Right lobe of liver (tissue), 6 donors: Measurements from ENCODE around the gene CACNA2D3. TPM values are rescaled to one million over a fixed set of nuclear protein-coding genes. Genes with fewer than 3 reads are reported as not detected.

Experiments
- ATAC-seq, 4 donors: fragments of 200-7000 bp; cut with Tn5 transposase; one replicate each; pipeline ENCODE4 v1.9.1; 2020; ENCODE audit warnings: mild to moderate bottlenecking in 4 of 4, moderate library complexity in 4 of 4
- DNase-seq, 3 donors: peaks; one replicate each; pipeline ENCODE4 v3.0.0-alpha.2; 2020
- H3K27ac ChIP-seq, 3 donors: fragments of 200-600 bp; one replicate each; pipeline ENCODE4 v1.8.0; 2022
- H3K27me3 ChIP-seq, 2 donors: fragments of 200-600 bp; one replicate each; pipeline ENCODE4 v1.8.0; 2022
- H3K36me3 ChIP-seq, 4 donors: fragments of 200-600 bp; sonication (generic) in 1 of 4; one replicate each; pipeline versions ENCODE4 v1.5.1 to v1.8.0; 2017 to 2022; ENCODE audit warnings: control low read depth in 1 of 4
- H3K4me1 ChIP-seq, 4 donors: fragments of 200-600 bp; sonication (generic) in 1 of 4; one replicate each; pipeline versions ENCODE4 v1.5.1 to v1.8.0; 2017 to 2022; ENCODE audit warnings: control low read depth in 1 of 4
- H3K4me3 ChIP-seq, 3 donors: fragments of 200-600 bp; one replicate each; pipeline ENCODE4 v1.8.0; 2022
- H3K9me3 ChIP-seq, 4 donors: fragments of 200-600 bp; sonication (generic) in 1 of 4; one replicate each; pipeline versions ENCODE4 v1.5.1 to v1.8.0; 2017 to 2022; ENCODE audit warnings: control low read depth in 1 of 4
- POLR2A ChIP-seq: fragments of 450-650 bp; IDR thresholded peaks from one replicate; pipeline ENCODE4 v1.6.1; 2017; ENCODE audit warnings: antibody characterized with exemption, mild to moderate bottlenecking
- WGBS: methylation state at CpG from one replicate; pipeline ENCODE4 v1.1.6; 2018; ENCODE audit warnings: low coverage, low lambda C conversion rate; ENCODE audit not compliant: insufficient coverage; ENCODE audit errors: missing lambda C conversion rate; 5-methylcytosine and 5-hydroxymethylcytosine counted together
- intact Hi-C, 2 donors: fragments of 100-400 bp; cut with DNase I; formaldehyde crosslinking; loops; one replicate each; pipeline versions ENCODE4 v1.11.2 to v1.14.1; 2022
- total RNA-seq, 6 experiments: library from RNA; depleted of rRNA in 2 of 6; stranded (reverse); fragments of >200 nt in 2 of 6; fragmentation: NEBNext Ultra II Directional in 3 of 6; extraction: Animal tissue kit (Norgen Biotek cat#: 25700) in 3 of 6; gene quantifications; one replicate each; pipeline versions ENCODE4 v1.1.0 to v1.2.4, GENCODE V29; 2016 to 2023
- TF ChIP-seq, protein P1 (sequence below), 4 donors: fragments of 200-600 bp in 3 of 4; fragments of 450-650 bp in 1 of 4; IDR thresholded peaks; one replicate each; pipeline versions ENCODE4 v1.5.1 to v1.8.0; 2016 to 2022; ENCODE audit warnings: antibody characterized with exemption in 4 of 4, mild to moderate bottlenecking in 2 of 4
- donor health status: DM: no; HTN: yes; CAD: no.
- donor health status: DM: no; HTN: no; CAD: no.
- donor health status: DM: no; HTN: no; CAD: no.
- donor health status: DM: no; HTN: yes; CAD: no.
- donor health status: DM: no; HTN: yes; CAD: no.

The CACNA2D3 gene
- total RNA-seq, 6 experiments from 2014 or later = 0.28 to 0.87 TPM; not detected in 4

GRCh38 chr3:54337846-54338245 is 215.5 kb downstream of the CACNA2D3 start:
- no peak for TF ChIP-seq POLR2A
- TF ChIP-seq, protein P1, sequence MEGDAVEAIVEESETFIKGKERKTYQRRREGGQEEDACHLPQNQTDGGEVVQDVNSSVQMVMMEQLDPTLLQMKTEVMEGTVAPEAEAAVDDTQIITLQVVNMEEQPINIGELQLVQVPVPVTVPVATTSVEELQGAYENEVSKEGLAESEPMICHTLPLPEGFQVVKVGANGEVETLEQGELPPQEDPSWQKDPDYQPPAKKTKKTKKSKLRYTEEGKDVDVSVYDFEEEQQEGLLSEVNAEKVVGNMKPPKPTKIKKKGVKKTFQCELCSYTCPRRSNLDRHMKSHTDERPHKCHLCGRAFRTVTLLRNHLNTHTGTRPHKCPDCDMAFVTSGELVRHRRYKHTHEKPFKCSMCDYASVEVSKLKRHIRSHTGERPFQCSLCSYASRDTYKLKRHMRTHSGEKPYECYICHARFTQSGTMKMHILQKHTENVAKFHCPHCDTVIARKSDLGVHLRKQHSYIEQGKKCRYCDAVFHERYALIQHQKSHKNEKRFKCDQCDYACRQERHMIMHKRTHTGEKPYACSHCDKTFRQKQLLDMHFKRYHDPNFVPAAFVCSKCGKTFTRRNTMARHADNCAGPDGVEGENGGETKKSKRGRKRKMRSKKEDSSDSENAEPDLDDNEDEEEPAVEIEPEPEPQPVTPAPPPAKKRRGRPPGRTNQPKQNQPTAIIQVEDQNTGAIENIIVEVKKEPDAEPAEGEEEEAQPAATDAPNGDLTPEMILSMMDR (IDR thresholded peaks at IDR 0.05) = no peak
- H3K27me3 ChIP-seq = no peaks in the 10 kb centered on the region
- no peaks in the 10 kb centered on the region for H3K9me3 ChIP-seq
- DNase-seq (no peak), ATAC-seq (no peak)
- intact Hi-C loops = no loop called here
- H3K4me1 ChIP-seq = no peaks in the 10 kb centered on the region
- 93% methylated on average over 3 of the region's 6 CpGs for WGBS
- H3K36me3 ChIP-seq = no peaks in the 10 kb centered on the region
- no peak overlapping the region for H3K27ac ChIP-seq
- H3K4me3 ChIP-seq = no peak overlapping the region

DNA sequence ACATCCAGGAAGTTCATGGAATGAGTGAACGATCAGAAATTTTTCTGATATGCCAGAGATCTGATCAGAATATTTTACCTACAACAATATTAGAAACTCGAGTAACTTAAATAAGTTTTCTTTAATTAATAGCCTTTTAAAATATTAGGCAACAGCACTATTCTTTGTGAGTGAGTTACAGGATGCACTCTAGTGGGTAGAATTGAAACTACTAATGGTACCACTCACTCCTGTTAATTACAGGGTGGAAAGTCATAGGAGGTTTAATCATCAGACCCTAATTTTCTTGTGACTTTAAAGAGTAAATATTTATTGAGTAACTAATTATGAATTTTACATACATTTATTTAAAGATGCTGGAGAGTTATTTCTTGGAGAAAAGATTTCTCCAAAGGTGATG is 217.3 kb downstream of the CACNA2D3 start:
- intact Hi-C loops = no loop called here
- H3K9me3 ChIP-seq = no peaks in the 10 kb centered on the region
- H3K27me3 ChIP-seq = no peaks in the 10 kb centered on the region
- ATAC-seq = peak in 1 of 4 donors; percentile 38
- H3K36me3 ChIP-seq = no peaks in the 10 kb centered on the region
- no peak overlapping the region for H3K27ac ChIP-seq
- TF ChIP-seq POLR2A = no peak
- TF ChIP-seq, protein P1 (IDR thresholded peaks at IDR 0.05) = peak; percentile 24 to 35 (median 30)
- no peak overlapping the region for H3K4me3 ChIP-seq
- no peak for DNase-seq
- WGBS = 11% methylated on average over 2 of the region's 2 CpGs
- H3K4me1 ChIP-seq = no peaks in the 10 kb centered on the region

DNA sequence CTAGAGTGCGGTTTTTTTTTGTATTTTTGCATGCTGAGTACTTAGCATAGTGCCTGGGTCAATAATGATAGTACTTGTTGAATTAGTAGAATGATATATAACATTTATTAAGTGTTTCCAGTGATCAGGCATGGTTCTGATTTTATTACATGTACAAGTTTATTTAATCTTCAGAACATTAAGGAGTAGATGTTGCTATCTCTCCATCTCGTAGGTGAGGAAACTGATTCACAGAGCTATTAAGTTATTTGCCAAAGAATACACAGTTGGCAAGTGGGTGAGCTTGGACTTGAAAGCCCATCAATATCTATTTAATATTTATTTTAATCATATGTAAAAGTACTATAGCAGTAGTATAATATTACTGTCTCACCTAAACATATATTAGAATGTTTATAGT is 219.5 kb downstream of the CACNA2D3 start:
- no peak for ATAC-seq
- WGBS = 74% methylated on average over 2 of the region's 2 CpGs
- intact Hi-C loops = no loop called here

DNA sequence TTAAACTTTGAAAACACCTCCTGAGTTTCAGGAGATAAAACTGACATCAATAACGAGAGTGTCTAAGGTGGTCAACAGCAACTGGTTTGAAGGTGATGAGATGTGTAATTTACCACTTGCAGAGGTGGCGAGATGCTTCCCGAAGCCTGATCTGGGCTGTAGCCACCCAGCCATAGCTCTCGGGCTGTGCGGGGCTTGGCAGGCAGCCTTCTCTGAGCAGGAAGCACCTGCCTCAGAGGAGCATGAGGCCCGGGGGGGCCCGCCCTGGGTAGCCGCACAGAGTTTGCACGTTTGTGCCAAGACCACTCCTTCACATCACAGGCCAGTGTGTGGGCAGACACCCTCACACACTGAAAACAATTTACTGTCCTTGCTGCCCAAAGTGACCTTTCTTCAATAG is 220.3 kb downstream of the CACNA2D3 start:
- Histone ChIP-seq H3K4me3 (no peak overlapping the region), H3K9me3 (no peaks in the 10 kb centered on the region), H3K4me1 (no peaks in the 10 kb centered on the region), H3K27me3 (no peaks in the 10 kb centered on the region), H3K27ac (no peak overlapping the region), H3K36me3 (no peaks in the 10 kb centered on the region)
- no peak for DNase-seq
- ATAC-seq = no peak
- TF ChIP-seq, protein P1 (IDR thresholded peaks at IDR 0.05) = no peak
- TF ChIP-seq POLR2A = no peak
- intact Hi-C loops = no loop called here
- WGBS = 30% methylated on average over 3 of the region's 9 CpGs

More for the DNA sequence above, 219.5 kb downstream of the CACNA2D3 start:
- no peaks in the 10 kb centered on the region for H3K4me1 ChIP-seq
- DNase-seq = no peak
- no peaks in the 10 kb centered on the region for H3K9me3 ChIP-seq
- TF ChIP-seq POLR2A = no peak
- TF ChIP-seq, protein P1 (IDR thresholded peaks at IDR 0.05) = no peak
- no peaks in the 10 kb centered on the region for H3K36me3 ChIP-seq
- H3K4me3 ChIP-seq = no peak overlapping the region
- no peak overlapping the region for H3K27ac ChIP-seq
- H3K27me3 ChIP-seq = no peaks in the 10 kb centered on the region

DNA sequence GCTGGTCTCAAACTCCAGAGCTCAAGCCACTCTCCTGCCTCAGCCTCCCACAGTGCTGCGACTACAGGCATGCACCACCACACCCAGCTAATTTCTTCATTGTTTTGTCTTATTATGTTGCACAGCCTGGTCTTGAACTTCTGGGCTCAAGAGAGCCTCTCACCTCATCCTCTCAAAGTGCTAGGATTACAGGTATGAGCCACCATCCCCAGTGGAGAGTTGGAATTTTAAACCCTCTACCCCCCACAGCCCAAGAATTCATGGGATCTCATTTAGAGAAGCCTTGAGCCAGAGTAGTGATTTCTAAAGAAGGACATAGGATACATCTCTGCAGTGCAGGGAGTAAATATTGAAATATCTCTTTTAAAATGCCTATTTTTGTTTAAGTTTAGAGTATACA is 221.1 kb downstream of the CACNA2D3 start:
- H3K36me3 ChIP-seq = no peaks in the 10 kb centered on the region
- whole genome bisulfite sequencing = 86% methylated on average over 1 of the region's 1 CpG
- no peaks in the 10 kb centered on the region for H3K27me3 ChIP-seq
- no peak for ATAC-seq
- H3K4me3 ChIP-seq = no peak overlapping the region
- no peaks in the 10 kb centered on the region for H3K4me1 ChIP-seq
- DNase-seq = no peak
- intact Hi-C loops = no loop called here
- H3K27ac ChIP-seq = no peak overlapping the region
- no peaks in the 10 kb centered on the region for H3K9me3 ChIP-seq
- TF ChIP-seq, protein P1 (IDR thresholded peaks at IDR 0.05) = no peak
- no peak for TF ChIP-seq POLR2A
